H1 (cell line): ENCODE measurements around the gene ERAS. TPM values are rescaled to one million over a fixed set of nuclear protein-coding genes. Genes with fewer than 3 reads are reported as not detected.
"Not testable (repeated sequence)": the region's sequence is repeated elsewhere in the genome, so short reads cannot be mapped to it uniquely, and the experiment has no call there.

Experiments used
- CTCF ChIA-PET: fragments of 300-600 bp; sonication (Branson Sonifier 250); formaldehyde crosslinking; loops from one replicate; lab custom pipeline; 2021; ENCODE audit not compliant: partially characterized antibody; lab: Charles Lee
- POLR2A ChIA-PET: fragments of 300-600 bp; sonication (Branson Sonifier 250); formaldehyde crosslinking; loops from one replicate; lab custom pipeline; 2021; ENCODE audit warnings: inconsistent platforms; ENCODE audit not compliant: partially characterized antibody; lab: Charles Lee
- DNase-seq, 2 experiments: peaks; one replicate each; pipeline versions ENCODE4 v3.0.0 to v3.0.0-alpha.2; 2010 to 2022; ENCODE audit warnings: low spot score in 2 of 2, low read depth in 1 of 2, mixed read lengths in 1 of 2
- FAIRE-seq: peaks from 2 replicates; lab custom pipeline; 2011; peaks lifted over from hg19 to GRCh38; lab: Jason Lieb, UNC
- H2AFZ ChIP-seq: 2 replicates; pipeline ENCODE4 v1.8.1; 2012; ENCODE audit warnings: low read length, inconsistent platforms
- H2AK5ac ChIP-seq: 2 replicates; pipeline ENCODE4 v1.6.1; 2013; ENCODE audit warnings: low read depth, low read length
- H2BK120ac ChIP-seq: replicated peaks from 2 replicates; pipeline ENCODE3; 2013; ENCODE audit warnings: low read depth, low read length, inconsistent platforms
- H2BK12ac ChIP-seq: 2 replicates; pipeline ENCODE4 v1.6.1; 2013; ENCODE audit warnings: low read depth, low read length
- H2BK15ac ChIP-seq: 2 replicates; pipeline ENCODE4 v1.6.1; 2013; ENCODE audit warnings: low read length
- H2BK20ac ChIP-seq: 2 replicates; pipeline ENCODE4 v1.6.1; 2013; ENCODE audit warnings: low read length
- H2BK5ac ChIP-seq: 2 replicates; pipeline ENCODE4 v1.6.1; 2013; ENCODE audit warnings: low read depth, low read length
- H3K14ac ChIP-seq: 2 replicates; pipeline ENCODE4 v1.6.1; 2013; ENCODE audit warnings: inconsistent platforms; ENCODE audit not compliant: insufficient read length
- H3K18ac ChIP-seq: 2 replicates; pipeline ENCODE4 v1.6.1; 2013; ENCODE audit warnings: low read length; ENCODE audit errors: extremely low read depth
- H3K23ac ChIP-seq: 2 replicates; pipeline ENCODE4 v1.6.1; 2013; ENCODE audit warnings: inconsistent platforms; ENCODE audit not compliant: insufficient read length
- H3K23me2 ChIP-seq: 2 replicates; pipeline ENCODE4 v1.6.1; 2013; ENCODE audit warnings: low read depth, low read length
- H3K27ac ChIP-seq: 2 replicates; pipeline ENCODE4 v1.6.1; 2011; ENCODE audit warnings: low read depth, low read length, inconsistent platforms
- H3K27me3 ChIP-seq, 4 experiments: replicated peaks in 1 of 4; 1 replicate in 1 of 4; 2 replicates in 3 of 4; pipeline versions ENCODE4 v1.6.1 to v1.8.1; 2011 to 2013; ENCODE audit warnings: low read length in 3 of 4, mild to moderate bottlenecking in 3 of 4, inconsistent platforms in 2 of 4, mixed read lengths in 2 of 4, moderate library complexity in 1 of 4; ENCODE audit not compliant: control insufficient read depth in 3 of 4, insufficient read depth in 3 of 4; ENCODE audit errors: extremely low read depth in 1 of 4
- H3K36me3 ChIP-seq, 4 experiments: 2 replicates each; pipeline versions ENCODE4 v1.6.1 to v1.8.1; 2011 to 2013; ENCODE audit warnings: mild to moderate bottlenecking in 4 of 4, low read length in 3 of 4, moderate library complexity in 2 of 4, control low read depth in 1 of 4, inconsistent platforms in 1 of 4; ENCODE audit not compliant: insufficient read depth in 4 of 4, control insufficient read depth in 2 of 4
- H3K4ac ChIP-seq: replicated peaks from 2 replicates; pipeline ENCODE3; 2013; ENCODE audit warnings: low read length, low read depth, mixed read lengths, inconsistent platforms; ENCODE audit not compliant: insufficient read length
- H3K4me1 ChIP-seq, 4 experiments: replicated peaks in 1 of 4; 1 replicate in 1 of 4; 2 replicates in 3 of 4; pipeline versions ENCODE4 v1.6.1 to v1.8.1; 2011 to 2013; ENCODE audit warnings: low read length in 3 of 4, inconsistent platforms in 2 of 4, mixed read lengths in 1 of 4; ENCODE audit not compliant: insufficient read depth in 4 of 4, control insufficient read depth in 3 of 4
- H3K4me2 ChIP-seq, 2 experiments: 2 replicates each; pipeline versions ENCODE4 v1.6.1 to v1.8.1; 2011 to 2013; ENCODE audit warnings: low read depth in 2 of 2, low read length in 2 of 2, control low read depth in 1 of 2, inconsistent platforms in 1 of 2, mild to moderate bottlenecking in 1 of 2; ENCODE audit not compliant: insufficient read depth in 1 of 2
- H3K4me3 ChIP-seq, 4 experiments: fragments of 200-600, 300-600 bp in 1 of 4; sonication (generic), shearing (Covaris generic), sonication (Bioruptor Twin) in 1 of 4; 2 replicates each; pipeline versions ENCODE4 v1.5.1 to v1.8.1; 2011 to 2016; ENCODE audit warnings: low read length in 4 of 4, low read depth in 3 of 4, control low read depth in 2 of 4, inconsistent platforms in 2 of 4, mild to moderate bottlenecking in 2 of 4, mixed read lengths in 1 of 4, moderate library complexity in 1 of 4; ENCODE audit not compliant: insufficient read depth in 2 of 4; ENCODE audit errors: extremely low read depth in 1 of 4
- H3K56ac ChIP-seq: replicated peaks from 2 replicates; pipeline ENCODE3; 2013; ENCODE audit warnings: low read depth, mild to moderate bottlenecking, mixed read lengths, low read length, inconsistent platforms; ENCODE audit not compliant: insufficient read length
- H3K79me1 ChIP-seq: 2 replicates; pipeline ENCODE4 v1.6.1; 2013; ENCODE audit warnings: low read depth, low read length, control low read depth
- H3K79me2 ChIP-seq, 2 experiments: 2 replicates each; pipeline versions ENCODE4 v1.6.1 to v1.8.1; 2012 to 2013; ENCODE audit warnings: low read length in 2 of 2, mild to moderate bottlenecking in 2 of 2, inconsistent platforms in 1 of 2; ENCODE audit not compliant: insufficient read depth in 2 of 2, control insufficient read depth in 1 of 2
- H3K9ac ChIP-seq, 4 experiments: replicated peaks in 1 of 4; 1 replicate in 1 of 4; 2 replicates in 3 of 4; pipeline versions ENCODE4 v1.6.1 to v1.8.1; 2011 to 2013; ENCODE audit warnings: low read depth in 3 of 4, low read length in 3 of 4, control low read depth in 2 of 4, mild to moderate bottlenecking in 2 of 4, moderate library complexity in 2 of 4, inconsistent platforms in 1 of 4; ENCODE audit errors: extremely low read depth in 1 of 4
- H3K9me3 ChIP-seq, 2 experiments: 2 replicates each; pipeline versions ENCODE4 v1.6.1 to v1.8.1; 2012 to 2013; ENCODE audit warnings: mild to moderate bottlenecking in 2 of 2, moderate library complexity in 2 of 2, control low read depth in 1 of 2, inconsistent platforms in 1 of 2, low read depth in 1 of 2, low read length in 1 of 2, mixed read lengths in 1 of 2; ENCODE audit not compliant: insufficient read depth in 2 of 2
- H4K20me1 ChIP-seq, 2 experiments: replicated peaks in 1 of 2; 2 replicates each; pipeline versions ENCODE3 to v1.8.1; 2011 to 2013; ENCODE audit warnings: inconsistent platforms in 2 of 2, low read length in 2 of 2, mild to moderate bottlenecking in 1 of 2; ENCODE audit not compliant: insufficient read depth in 2 of 2, control insufficient read depth in 1 of 2
- H4K5ac ChIP-seq: 2 replicates; pipeline ENCODE4 v1.6.1; 2013; ENCODE audit warnings: low read length, low read depth, mixed read lengths, inconsistent platforms; ENCODE audit not compliant: insufficient read length
- H4K8ac ChIP-seq: 2 replicates; pipeline ENCODE4 v1.8.0; 2013; ENCODE audit warnings: mild to moderate bottlenecking, moderate library complexity, low read length, inconsistent platforms; ENCODE audit not compliant: insufficient read depth; ENCODE audit errors: extremely low read depth
- H4K91ac ChIP-seq: replicated peaks from 2 replicates; pipeline ENCODE3; 2013; ENCODE audit warnings: low read length, mixed read lengths, inconsistent platforms; ENCODE audit not compliant: insufficient read length
- WGBS, 2 experiments: shearing (Covaris generic) in 1 of 2; methylation state at CpG; one replicate each; pipeline versions ENCODE4 v1.1.6 to v1.1.7; 2013 to 2015; ENCODE audit warnings: low lambda C conversion rate in 2 of 2, mixed read lengths in 2 of 2, inconsistent platforms in 1 of 2, low coverage in 1 of 2, missing lambda C conversion rate in 1 of 2; ENCODE audit not compliant: insufficient replicate concordance in 2 of 2, insufficient coverage in 1 of 2, insufficient read length in 1 of 2; ENCODE audit errors: extremely low coverage in 1 of 2, missing lambda C conversion rate in 1 of 2; 5-methylcytosine and 5-hydroxymethylcytosine counted together
- polyA plus RNA-seq, 7 experiments: library from polyadenylated mRNA; depleted of rRNA in 3 of 7; stranded (reverse) in 5 of 7; unstranded in 2 of 7; fragments of >200 nt in 5 of 7; fragments of 200-250 nt in 2 of 7; gene quantifications; 1 replicate in 5 of 7; 2 replicates in 1 of 7; 4 replicates in 1 of 7; pipeline versions ENCODE4 v1.2.1 to v1.2.3, GENCODE V29; 2011 to 2013; ENCODE audit warnings: missing spikeins in 2 of 7, mixed read lengths in 2 of 7
- total RNA-seq: library from RNA; stranded (reverse); fragmentation: NEBNext Ultra II Directional; extraction: Animal tissue kit (Norgen Biotek cat#: 25700); gene quantifications from 2 replicates; pipeline ENCODE4 v1.2.1, GENCODE V29; 2021

Gene ERAS
- total and polyA plus RNA-seq, 2 of the 8 experiments (the other 6 are each of a cell fraction or from before 2014, with no cell fraction given) = 0.70 TPM; not detected in 1

- H3K56ac ChIP-seq, H3K23ac ChIP-seq, H2BK120ac ChIP-seq, H2BK20ac ChIP-seq, H2BK5ac ChIP-seq, H4K8ac ChIP-seq, DNase-seq, H4K5ac ChIP-seq, FAIRE-seq, H2BK15ac ChIP-seq, H3K36me3 ChIP-seq, H3K27me3 ChIP-seq, H3K4me1 ChIP-seq, H4K91ac ChIP-seq, CTCF ChIA-PET, H3K4me2 ChIP-seq, H3K9me3 ChIP-seq, H2AFZ ChIP-seq, H4K20me1 ChIP-seq, H3K14ac ChIP-seq, H3K18ac ChIP-seq, POLR2A ChIA-PET, H3K4ac ChIP-seq, H3K79me2 ChIP-seq, H3K79me1 ChIP-seq, H3K23me2 ChIP-seq, H2AK5ac ChIP-seq, H3K27ac ChIP-seq, H2BK12ac ChIP-seq, H3K9ac ChIP-seq, H3K4me3 ChIP-seq: not testable (repeated sequence)
Measured at GRCh38 chrX:48853494-48853893, 27.2 kb downstream of the ERAS start.

DNA sequence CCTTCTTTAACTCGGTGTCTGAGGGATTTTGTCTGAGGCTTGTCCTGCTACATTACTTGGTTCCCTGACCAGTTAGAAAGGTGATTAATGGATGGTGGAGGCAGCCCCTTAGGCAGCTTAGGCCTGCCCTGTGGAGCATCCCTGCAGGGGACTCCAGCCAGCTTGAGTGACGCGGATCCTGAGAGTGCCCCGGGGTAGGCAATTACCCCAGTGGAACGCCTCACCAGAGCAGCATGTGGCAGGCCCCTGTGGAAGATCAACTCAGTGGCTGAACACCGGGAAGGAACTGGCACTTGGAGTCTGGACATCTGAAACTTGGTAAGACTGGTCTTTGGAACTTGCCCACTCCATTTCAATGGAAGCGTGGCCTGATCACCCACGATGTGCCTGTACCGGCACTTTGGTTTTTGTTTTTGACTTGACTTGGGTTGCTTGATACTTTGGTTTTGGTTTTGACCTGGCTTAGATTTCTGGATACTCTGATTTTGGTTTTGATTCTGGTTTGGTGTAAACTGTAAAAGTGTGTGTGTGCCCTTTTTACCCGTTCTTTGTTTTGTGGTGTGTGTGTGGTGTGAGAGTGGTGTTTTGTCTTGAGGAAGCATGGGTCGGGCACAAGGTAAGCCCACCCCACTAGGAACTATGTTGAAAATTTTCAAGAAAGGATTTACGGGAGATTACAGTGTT, 27.9 kb downstream of the ERAS start:
- H2BK120ac ChIP-seq, CTCF ChIA-PET, H3K56ac ChIP-seq: not testable (repeated sequence)

More for the DNA sequence above, 27.9 kb downstream of the ERAS start:
- H2BK15ac ChIP-seq, H3K4ac ChIP-seq, H2AK5ac ChIP-seq, H3K4me1 ChIP-seq, H4K5ac ChIP-seq, H3K14ac ChIP-seq, H3K4me2 ChIP-seq, DNase-seq, H3K9ac ChIP-seq, H3K27me3 ChIP-seq, H4K8ac ChIP-seq, H3K79me2 ChIP-seq, POLR2A ChIA-PET, H2BK20ac ChIP-seq, H4K20me1 ChIP-seq, H3K79me1 ChIP-seq, H3K23me2 ChIP-seq, H4K91ac ChIP-seq, H3K4me3 ChIP-seq, H3K27ac ChIP-seq, H3K23ac ChIP-seq, H2BK5ac ChIP-seq, H3K36me3 ChIP-seq, H2AFZ ChIP-seq, FAIRE-seq, H3K18ac ChIP-seq, H3K9me3 ChIP-seq, H2BK12ac ChIP-seq: not testable (repeated sequence)
- 94% methylated on average over 9 of the region's 12 CpGs; no CpG with 5 or more reads in 1 of the 2 experiments for WGBS, 2 experiments
